BJ (cell line): ENCODE data around the gene ZBTB38. TPM values are rescaled to one million over a fixed set of nuclear protein-coding genes. Genes with fewer than 3 reads are reported as not detected.

Source experiments
- CTCF ChIA-PET: fragments of 350-600 bp; formaldehyde crosslinking; extraction: SDS; loops from one replicate; lab custom pipeline; 2021; ENCODE audit warnings: antibody characterized with exemption, inconsistent platforms; lab: Yijun Ruan, JAX
- POLR2A ChIA-PET: fragments of 300-600 bp; sonication (Branson Sonifier 250); formaldehyde crosslinking; extraction: SDS; loops from one replicate; lab custom pipeline; 2021; ENCODE audit warnings: antibody characterized with exemption; lab: Charles Lee
- DNase-seq: peaks from one replicate; pipeline ENCODE4 v3.0.0-alpha.2; 2011; ENCODE audit warnings: low read depth
- H3K27me3 ChIP-seq: 2 replicates; pipeline ENCODE4 v1.6.0; 2011; ENCODE audit warnings: low read length; ENCODE audit not compliant: control insufficient read depth, insufficient read depth
- H3K36me3 ChIP-seq: 2 replicates; pipeline ENCODE4 v1.5.1; 2011; ENCODE audit warnings: low read length; ENCODE audit not compliant: control insufficient read depth, insufficient read depth
- H3K4me3 ChIP-seq: 2 replicates; pipeline ENCODE4 v1.5.1; 2011; ENCODE audit warnings: low read depth, mild to moderate bottlenecking, control low read depth, low read length
- polyA plus RNA-seq: library from polyadenylated mRNA; depleted of rRNA; stranded (reverse); fragments of >200 nt; gene quantifications from 2 replicates; pipeline ENCODE4 v1.2.3, GENCODE V29; 2011
- TF ChIP-seq, protein P1 (sequence below): IDR thresholded peaks from 2 replicates; pipeline ENCODE4 v1.5.1; 2011; ENCODE audit warnings: low read depth, mild to moderate bottlenecking, control low read depth, inconsistent platforms, low read length, moderate library complexity; ENCODE audit not compliant: insufficient read depth

The ZBTB38 gene
- polyA plus RNA-seq, 1 experiment, result 62.0 TPM

DNA sequence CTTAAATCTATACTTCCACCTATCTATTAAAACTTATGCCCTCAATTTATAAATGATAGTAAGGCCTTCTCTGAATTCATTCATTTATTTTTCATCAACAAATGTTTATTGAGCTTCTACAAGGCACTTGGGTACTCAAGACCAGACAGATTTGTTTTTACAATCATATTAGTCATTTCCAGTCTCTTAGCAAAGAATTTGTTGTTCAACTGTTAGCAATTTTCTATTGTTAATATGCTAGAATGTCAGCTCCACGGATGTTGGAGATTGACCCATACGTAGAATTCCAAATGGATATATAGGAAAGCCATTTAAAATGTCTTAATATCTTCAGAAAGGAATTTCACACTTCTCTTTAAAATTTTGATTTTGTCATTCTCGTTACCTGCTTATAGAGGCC is 36.7 kb downstream of the ZBTB38 start:
- TF ChIP-seq, protein P1, sequence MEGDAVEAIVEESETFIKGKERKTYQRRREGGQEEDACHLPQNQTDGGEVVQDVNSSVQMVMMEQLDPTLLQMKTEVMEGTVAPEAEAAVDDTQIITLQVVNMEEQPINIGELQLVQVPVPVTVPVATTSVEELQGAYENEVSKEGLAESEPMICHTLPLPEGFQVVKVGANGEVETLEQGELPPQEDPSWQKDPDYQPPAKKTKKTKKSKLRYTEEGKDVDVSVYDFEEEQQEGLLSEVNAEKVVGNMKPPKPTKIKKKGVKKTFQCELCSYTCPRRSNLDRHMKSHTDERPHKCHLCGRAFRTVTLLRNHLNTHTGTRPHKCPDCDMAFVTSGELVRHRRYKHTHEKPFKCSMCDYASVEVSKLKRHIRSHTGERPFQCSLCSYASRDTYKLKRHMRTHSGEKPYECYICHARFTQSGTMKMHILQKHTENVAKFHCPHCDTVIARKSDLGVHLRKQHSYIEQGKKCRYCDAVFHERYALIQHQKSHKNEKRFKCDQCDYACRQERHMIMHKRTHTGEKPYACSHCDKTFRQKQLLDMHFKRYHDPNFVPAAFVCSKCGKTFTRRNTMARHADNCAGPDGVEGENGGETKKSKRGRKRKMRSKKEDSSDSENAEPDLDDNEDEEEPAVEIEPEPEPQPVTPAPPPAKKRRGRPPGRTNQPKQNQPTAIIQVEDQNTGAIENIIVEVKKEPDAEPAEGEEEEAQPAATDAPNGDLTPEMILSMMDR, result no peak
- H3K27me3 ChIP-seq, result no peaks in the 10 kb centered on the region
- H3K36me3 ChIP-seq, result peaks cover 16% of the 10 kb centered on the region
- ChIA-PET POLR2A (interaction anchor here (0.7 to 1.1 kb wide), 2 partner anchors 42 to 51 kb away, joined by 3 to 6 read pairs; no protein-coding TSS in a partner anchor), CTCF (interaction anchor here (0.7 to 4.2 kb wide), 9 partner anchors 8 to 101 kb away, joined by 3 to 18 read pairs (median 6); no protein-coding TSS in a partner anchor)
- DNase-seq, result no peak
- no peak overlapping the region for H3K4me3 ChIP-seq

DNA sequence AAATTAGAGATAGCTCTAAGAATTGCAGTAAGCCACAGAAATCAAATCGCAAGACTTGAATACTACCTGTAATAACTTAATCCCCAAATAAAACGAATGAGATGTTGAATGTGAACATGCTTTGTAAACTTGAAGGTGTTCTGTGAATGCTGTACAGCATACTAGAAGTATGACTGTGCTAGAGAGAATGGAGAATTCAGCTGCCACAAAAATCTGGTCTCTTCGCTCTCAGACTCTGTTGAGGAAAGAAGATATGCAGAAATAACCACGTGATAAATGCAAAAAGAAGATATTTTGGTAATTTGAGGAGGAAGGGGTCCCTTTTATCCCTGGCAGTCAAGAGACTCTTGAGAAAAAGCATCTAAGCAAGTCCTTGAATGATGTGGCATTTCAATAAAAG is 37.3 kb downstream of the ZBTB38 start:
- POLR2A ChIA-PET, result interaction anchor here (0.7 to 1.1 kb wide), 2 partner anchors 42 to 51 kb away, joined by 3 to 6 read pairs; no protein-coding TSS in a partner anchor
- peaks cover 18% of the 10 kb centered on the region for H3K36me3 ChIP-seq
- no peak overlapping the region for H3K4me3 ChIP-seq
- TF ChIP-seq, protein P1, result no peak
- DNase-seq, result no peak
- H3K27me3 ChIP-seq, result no peaks in the 10 kb centered on the region
- CTCF ChIA-PET, result interaction anchor here (0.6 to 4.2 kb wide), 10 partner anchors 18 to 102 kb away, joined by 3 to 18 read pairs (median 6); no protein-coding TSS in a partner anchor

DNA sequence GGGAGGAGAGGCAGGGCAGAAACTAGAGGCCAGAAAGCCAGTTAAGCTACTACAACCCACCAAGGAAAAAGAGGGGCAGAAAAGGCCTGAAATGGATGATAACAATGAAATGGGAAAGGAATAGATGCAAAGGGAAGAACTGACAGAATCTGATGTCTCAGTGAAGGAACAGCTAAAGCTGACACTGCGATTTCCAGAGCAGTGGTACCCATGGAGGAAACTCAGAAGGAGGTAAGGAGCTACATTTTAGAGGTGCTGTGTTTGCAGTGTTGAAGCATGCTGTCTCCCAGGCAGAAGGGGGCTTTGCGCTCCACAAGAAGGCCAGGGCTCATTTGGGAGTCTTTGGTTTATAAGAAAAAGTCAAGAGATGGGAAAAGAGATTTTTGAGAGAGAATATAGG is 38.0 kb downstream of the ZBTB38 start:
- Histone ChIP-seq H3K27me3 (no peaks in the 10 kb centered on the region), H3K4me3 (no peak overlapping the region), H3K36me3 (peaks cover 18% of the 10 kb centered on the region)
- ChIA-PET CTCF (interaction anchor here (1.0 to 4.2 kb wide), 9 partner anchors 18 to 94 kb away, joined by 3 to 18 read pairs (median 6); no protein-coding TSS in a partner anchor), POLR2A (interaction anchor here (1.1 kb wide), 1 partner anchor 50 kb away, joined by 4 read pairs; no protein-coding TSS in a partner anchor)
- DNase-seq, result no peak
- TF ChIP-seq, protein P1, result no peak

DNA sequence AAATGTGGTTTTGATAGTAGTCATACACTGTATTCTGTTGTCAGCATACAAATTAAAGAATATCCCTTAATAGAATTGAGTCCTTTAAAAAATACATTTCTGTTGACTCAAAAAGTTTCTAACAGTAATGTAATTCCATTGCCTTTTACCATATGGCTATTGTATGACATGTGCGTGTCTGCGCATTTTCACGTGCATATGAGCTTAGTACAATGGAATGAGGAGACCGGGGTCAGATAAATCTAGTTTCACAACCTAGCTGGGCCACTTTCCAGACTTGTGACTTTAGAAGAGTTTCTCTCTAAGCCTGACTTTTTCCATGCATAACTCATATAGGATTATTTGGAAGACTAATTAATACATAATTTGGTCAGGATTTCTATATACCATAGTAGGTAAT is 38.7 kb downstream of the ZBTB38 start:
- TF ChIP-seq, protein P1, result no peak
- DNase-seq, result peak; percentile 86
- ChIA-PET CTCF (interaction anchor here (1.0 to 4.2 kb wide), 8 partner anchors 19 to 104 kb away, joined by 3 to 18 read pairs (median 4); no protein-coding TSS in a partner anchor), POLR2A (interaction anchor here (1.0 to 1.1 kb wide), 2 partner anchors 40 to 49 kb away, joined by 4 to 9 read pairs; no protein-coding TSS in a partner anchor)
- no peak overlapping the region for H3K4me3 ChIP-seq
- peaks cover 18% of the 10 kb centered on the region for H3K36me3 ChIP-seq
- no peaks in the 10 kb centered on the region for H3K27me3 ChIP-seq

DNA sequence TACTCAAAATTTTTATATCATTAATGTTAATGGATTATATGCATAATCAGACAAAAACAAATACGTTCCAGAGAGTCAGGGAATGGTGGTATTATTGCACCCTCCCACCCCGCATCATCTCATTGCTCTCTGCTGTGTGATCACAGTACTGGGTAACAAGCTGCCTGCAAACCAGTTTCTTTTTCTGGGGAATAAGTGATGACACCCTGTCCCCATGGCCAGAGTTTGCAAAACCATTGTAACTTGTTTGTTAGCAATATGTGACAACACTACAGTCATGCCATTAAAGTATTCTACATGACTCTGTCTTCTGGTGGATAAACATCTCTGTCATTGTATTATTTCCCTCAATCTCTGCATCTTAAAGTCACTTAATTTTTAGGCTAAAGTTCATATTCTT is 39.5 kb downstream of the ZBTB38 start:
- CTCF ChIA-PET, result interaction anchor here (1.2 to 1.8 kb wide), 2 partner anchors 11 to 18 kb away, joined by 3 to 4 read pairs; no protein-coding TSS in a partner anchor
- TF ChIP-seq, protein P1, result no peak

More for the DNA sequence above, 39.5 kb downstream of the ZBTB38 start:
- no peak overlapping the region for H3K4me3 ChIP-seq
- H3K27me3 ChIP-seq, result no peaks in the 10 kb centered on the region
- no peak for DNase-seq
- POLR2A ChIA-PET, result no interaction called here
- H3K36me3 ChIP-seq, result peaks cover 18% of the 10 kb centered on the region
